GM20000 (cell line): ENCODE results near the gene DNTTIP2.
A peak's percentile ranks its signal among the peaks of the same experiment; 100 is the strongest.

Experiments
- DNase-seq: peaks from one replicate; pipeline ENCODE4 v3.0.0; 2012; ENCODE audit warnings: low spot score
- TF ChIP-seq, protein P1 (sequence below): IDR thresholded peaks from 2 replicates; pipeline ENCODE4 v1.5.1; 2012; ENCODE audit warnings: mild to moderate bottlenecking, control low read depth; ENCODE audit errors: extremely low read depth, missing control alignments

The DNTTIP2 gene

GRCh38 chr1:93845538-93846205 is 33.3 kb downstream of the DNTTIP2 start:
- DNase-seq: no peak

DNA sequence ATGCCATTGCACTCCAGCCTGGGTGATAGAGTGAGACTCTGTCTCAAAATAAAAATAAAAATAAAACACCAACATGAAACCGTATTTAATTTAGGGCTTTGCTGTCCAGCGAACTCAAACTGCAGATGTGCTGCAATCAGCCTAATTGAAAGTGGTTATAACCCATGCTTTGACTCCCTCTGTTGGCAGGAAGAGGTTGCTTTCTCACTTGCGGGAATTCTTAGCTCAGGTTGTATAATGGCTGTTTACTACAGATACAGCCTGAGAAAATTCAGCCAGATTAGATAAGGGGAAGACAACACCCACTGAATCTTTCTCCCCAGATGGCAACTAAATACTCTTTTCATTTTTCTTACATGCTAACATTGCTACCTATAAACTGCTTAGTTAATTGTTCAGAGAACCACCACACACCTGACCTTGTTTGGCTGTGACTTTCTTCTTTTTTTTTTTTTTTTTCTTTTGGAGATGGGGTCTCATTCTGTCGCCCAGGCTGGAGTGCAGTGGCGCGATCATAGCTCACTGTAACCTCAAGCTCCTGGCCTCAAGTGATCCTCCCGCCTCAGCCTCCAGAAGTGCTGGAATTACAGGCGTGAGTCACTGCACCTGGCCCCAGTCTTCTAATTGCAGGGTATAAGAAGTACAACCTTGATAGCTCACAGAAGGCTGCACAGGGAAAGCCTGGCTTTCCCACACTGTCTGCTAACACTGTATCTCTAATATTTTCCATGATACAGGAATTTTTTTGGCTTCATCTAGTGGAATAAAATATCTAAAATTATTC is 34.6 kb downstream of the DNTTIP2 start:
- TF ChIP-seq, protein P1, sequence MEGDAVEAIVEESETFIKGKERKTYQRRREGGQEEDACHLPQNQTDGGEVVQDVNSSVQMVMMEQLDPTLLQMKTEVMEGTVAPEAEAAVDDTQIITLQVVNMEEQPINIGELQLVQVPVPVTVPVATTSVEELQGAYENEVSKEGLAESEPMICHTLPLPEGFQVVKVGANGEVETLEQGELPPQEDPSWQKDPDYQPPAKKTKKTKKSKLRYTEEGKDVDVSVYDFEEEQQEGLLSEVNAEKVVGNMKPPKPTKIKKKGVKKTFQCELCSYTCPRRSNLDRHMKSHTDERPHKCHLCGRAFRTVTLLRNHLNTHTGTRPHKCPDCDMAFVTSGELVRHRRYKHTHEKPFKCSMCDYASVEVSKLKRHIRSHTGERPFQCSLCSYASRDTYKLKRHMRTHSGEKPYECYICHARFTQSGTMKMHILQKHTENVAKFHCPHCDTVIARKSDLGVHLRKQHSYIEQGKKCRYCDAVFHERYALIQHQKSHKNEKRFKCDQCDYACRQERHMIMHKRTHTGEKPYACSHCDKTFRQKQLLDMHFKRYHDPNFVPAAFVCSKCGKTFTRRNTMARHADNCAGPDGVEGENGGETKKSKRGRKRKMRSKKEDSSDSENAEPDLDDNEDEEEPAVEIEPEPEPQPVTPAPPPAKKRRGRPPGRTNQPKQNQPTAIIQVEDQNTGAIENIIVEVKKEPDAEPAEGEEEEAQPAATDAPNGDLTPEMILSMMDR: peak; percentile 59
- DNase-seq: peak; percentile 73

More at GRCh38 chr1:93845538-93846205, 33.3 kb downstream of the DNTTIP2 start:
- TF ChIP-seq, protein P1: no peak

GRCh38 chr1:93842750-93843500 is 36.1 kb downstream of the DNTTIP2 start:
- TF ChIP-seq, protein P1: no peak
- no peak for DNase-seq

GRCh38 chr1:93841771-93842170 is 37.2 kb downstream of the DNTTIP2 start:
- TF ChIP-seq, protein P1: no peak
- DNase-seq: no peak

GRCh38 chr1:93840956-93841482 is 38.0 kb downstream of the DNTTIP2 start:
- DNase-seq: no peak
- TF ChIP-seq, protein P1: no peak

GRCh38 chr1:93839753-93840152 is 39.3 kb downstream of the DNTTIP2 start:
- TF ChIP-seq, protein P1: no peak
- no peak for DNase-seq
